HG02852 (cell line): ENCODE measurements around the gene PABPC1L.

ENCODE experiments used
- ATAC-seq: cut with Tn5 transposase; IDR thresholded peaks from one replicate; pipeline ENCODE4 v1.9.1; 2021; ENCODE audit warnings: mild to moderate bottlenecking, moderate library complexity; ENCODE audit not compliant: unreplicated experiment

Gene PABPC1L

DNA sequence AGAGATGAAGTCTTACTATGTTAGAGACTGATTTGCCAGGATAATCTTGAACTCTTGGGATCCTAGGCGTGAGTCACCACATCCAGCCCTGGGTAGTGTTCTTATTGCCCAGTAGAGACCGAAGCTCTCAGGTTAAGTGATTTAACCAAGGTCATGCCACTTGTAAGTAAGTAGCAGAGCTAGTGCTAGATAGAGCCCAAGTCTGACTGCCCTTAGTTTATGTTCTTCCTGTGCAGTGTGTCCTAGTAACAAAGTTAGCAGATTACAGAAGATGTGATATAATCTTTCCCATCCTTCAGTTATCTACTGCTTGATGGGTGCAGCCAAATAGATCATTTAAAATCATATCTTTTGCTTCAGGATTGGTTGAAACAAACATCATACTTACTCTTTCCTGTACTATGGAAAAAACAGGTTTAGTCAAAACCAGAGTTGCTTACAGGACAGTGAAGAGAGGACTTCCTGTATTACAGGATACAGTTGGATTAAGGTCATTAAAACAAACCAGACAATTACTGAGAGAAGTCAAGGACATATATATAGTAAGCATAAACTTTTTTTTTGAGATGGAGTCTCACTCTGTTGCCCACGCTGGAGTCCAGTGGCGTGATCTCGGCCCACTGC is 9.5 kb upstream of the PABPC1L start:
- ATAC-seq: no peak

DNA sequence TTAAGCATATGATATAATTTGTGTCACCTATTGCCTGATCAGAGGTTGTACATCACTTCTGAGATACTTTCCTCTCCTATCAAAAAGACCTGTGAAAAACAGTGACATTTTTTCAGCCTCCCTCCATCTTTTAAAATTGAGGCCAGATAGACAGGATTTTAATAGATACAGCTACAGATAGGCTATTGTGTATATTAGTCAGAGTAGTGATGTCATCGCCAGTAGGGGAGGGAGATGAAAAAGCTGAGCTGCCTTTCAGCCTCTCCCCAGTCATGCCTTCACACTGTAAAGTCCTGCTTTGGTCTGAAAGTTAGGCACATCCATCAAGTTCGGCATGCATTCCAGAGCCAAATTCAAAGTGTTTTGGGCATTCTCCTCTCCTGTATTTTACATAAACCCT is 7.9 kb upstream of the PABPC1L start:
- ATAC-seq: no peak

DNA sequence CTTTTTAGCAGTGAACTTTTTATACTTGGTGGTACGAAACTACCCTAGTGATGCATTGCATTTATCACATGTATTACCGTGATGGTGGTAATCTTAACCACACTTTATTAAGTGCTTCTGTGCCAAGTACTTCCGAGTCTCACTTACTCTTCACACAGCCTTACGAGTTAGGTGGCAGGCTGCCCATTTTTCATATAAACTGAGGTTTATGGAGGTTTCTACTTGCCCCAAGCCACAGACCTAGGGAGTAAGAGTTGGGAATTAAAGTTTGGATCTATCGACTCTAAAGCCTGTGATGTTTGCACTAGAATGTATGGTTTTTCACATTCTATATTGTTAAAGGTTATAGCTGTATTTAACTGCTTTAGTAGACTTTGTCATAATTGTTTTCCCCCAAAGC is 5.5 kb upstream of the PABPC1L start:
- no peak for ATAC-seq

DNA sequence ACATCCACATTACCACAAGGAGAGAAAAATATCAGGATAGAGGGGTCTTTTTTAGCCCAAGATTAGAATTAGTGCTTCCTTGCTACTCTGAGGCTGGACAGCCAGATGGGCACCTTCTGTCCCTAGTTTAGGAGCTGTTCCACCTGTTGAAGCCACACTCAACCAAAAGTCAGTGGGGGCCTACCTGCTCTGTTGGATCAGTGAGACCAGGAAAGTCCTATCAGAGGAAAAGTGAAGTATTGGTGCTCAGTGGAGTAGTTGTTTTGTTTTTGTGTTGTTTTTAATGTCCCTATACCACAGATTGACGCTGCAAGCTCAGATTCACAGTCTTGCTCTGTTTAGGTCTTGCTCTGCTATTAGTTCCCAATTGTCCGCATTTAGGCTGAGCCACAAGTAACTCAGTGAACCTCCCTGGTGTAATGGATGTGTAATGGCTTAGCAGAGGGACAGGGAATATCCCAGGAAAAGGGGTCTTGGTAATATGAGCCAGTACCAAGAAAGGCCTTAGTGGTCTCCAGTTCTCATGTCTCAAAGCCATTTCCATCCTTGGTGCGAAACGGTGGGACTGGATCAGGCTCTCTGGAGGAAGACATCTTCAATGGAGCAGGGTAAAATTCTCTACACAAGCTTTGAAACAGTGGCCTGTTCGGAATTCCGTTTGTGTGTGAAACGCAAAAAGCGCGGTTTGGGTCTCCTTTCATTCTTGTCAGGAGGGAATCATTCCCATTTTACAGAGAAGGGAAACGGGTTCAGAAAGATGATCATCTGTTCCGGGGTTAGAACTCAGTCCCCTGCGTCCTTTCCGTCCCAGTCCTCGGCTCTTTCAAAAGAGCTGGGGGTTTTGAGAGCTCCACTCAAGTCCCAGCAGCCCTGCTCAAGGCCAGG is 631 bp upstream of the PABPC1L start:
- ATAC-seq: no peak

DNA sequence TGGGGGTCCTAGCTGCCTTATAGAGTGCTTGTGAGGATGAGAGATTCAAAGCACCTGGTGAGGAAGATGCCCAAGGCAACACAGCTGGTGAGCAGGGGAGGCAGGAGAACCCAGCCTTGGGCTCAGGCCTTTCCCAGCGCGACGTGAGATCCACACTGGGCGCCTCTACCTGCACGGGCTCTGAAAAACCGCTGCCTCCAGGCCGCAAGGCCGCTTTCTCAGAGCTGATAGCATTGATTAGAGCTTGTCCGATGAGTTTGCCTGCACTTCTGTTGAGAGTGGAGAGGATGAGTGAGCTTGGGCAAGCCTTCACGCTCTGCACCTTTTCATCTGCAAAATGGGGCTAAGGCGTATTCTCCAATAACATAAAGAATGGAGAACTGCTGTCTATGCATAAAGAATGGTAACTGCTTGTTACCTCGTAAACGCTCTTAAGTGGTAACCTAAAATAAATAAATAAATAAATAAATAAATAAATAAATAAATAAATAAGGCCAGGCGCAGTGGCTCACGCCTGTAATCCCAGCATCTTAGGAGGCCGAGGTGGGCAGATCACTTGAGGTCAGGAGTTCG is 916 bp downstream of the PABPC1L start:
- ATAC-seq: no peak

DNA sequence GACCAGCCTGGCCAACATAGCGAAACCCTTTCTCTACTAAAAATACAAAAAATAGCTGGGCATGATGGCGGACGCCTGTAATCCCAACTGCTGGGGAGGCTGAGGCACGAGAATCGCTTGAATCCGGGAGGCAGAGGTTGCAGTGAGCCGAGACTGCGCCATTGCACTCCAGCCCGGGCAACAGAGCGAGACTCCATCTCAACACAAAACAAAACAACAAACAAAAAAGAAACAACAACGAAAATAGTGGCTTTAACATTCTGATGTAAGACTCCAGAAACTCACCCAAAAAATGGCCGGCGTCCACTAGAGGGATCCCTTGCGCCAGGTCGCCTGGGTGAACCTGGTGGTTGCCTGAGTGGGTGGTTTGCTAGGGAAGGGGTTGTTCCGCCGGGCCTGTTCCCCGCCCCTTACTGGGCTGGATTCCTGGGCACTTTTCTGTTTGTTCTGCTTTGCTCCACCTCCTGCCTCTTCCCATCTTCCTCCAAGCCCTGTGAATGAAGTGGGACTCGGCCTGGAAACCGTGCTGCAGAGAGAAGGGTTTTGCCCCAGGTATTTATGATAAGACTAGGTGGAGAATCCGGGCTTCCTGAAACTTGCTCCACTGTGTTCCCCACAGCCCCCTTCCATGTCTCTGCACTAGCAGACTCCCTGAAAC is 1.5 kb downstream of the PABPC1L start:
- ATAC-seq: no peak

DNA sequence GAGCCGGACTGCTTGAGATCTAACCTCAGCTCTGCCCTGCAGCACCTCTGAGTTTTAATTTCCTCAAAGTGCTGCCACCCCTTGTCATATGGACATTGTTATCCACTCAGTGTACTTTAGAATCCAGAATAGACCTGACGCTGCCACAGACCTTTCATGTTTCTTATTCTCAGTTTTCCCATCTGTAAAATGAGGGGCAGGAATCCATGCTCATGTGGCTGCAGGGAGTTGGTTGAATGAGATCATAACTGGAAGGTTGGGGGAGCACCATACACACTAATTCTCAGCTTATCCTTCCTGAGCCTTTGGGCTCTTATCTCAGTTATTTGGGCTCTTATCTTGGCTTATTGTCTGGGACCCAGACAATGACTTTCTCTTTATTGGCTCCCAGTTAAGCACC is 2.3 kb downstream of the PABPC1L start:
- ATAC-seq: no peak

DNA sequence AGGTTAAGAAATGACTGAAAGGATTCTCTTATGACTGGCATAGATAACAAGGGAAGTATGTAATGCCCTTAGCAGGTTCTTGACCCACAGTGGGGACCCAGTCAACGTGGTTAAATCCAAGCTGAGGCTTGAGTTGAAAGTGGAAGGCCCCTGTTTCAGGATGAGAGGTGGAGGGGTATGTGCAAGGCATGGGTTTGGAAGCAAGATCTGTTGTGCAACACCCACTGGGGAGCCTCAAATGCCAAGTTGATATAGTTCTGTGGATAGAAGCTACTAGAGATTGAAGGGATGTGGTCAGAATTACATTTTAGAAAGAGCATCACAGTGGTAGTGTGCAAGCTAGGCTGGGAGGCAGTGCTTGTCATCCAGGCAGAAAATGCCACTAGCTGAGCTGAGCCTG is 5.1 kb downstream of the PABPC1L start:
- no peak for ATAC-seq

DNA sequence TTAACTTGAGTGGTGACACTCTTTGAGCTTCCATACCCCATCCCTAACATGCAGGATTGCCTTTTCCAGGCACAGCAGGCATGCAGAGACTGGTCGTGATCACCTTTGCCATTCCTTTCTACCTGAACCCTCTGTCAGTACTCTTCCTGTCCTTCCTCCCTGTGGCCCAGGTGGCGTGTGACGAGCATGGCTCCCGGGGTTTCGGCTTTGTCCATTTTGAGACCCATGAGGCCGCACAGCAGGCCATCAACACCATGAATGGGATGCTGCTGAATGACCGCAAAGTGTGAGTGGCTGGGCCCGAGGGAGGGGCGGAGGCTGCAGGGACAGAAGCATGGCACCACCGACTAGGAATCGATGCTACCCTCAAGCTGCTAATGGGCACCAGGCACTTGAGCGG is 6.7 kb downstream of the PABPC1L start:
- ATAC-seq: no peak

DNA sequence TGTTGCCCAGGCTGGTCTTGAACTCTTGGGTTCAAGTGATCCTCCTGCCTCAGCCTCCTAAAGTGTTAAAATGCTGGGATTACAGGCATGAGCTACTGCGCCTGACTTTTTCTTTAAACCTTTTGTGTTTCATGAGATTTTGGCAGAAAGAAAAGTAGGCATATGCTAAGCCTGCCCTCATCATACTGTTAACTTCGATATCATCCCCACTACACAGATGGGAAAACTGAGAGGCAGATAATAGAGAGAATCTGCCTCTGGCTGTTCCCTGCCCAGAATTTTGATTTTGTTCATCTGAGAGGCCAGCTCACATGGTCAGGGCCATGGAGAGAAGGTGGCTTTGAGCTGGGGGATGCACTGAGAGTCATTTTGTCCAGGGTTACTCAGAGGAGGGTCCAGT is 7.5 kb downstream of the PABPC1L start:
- no peak for ATAC-seq

DNA sequence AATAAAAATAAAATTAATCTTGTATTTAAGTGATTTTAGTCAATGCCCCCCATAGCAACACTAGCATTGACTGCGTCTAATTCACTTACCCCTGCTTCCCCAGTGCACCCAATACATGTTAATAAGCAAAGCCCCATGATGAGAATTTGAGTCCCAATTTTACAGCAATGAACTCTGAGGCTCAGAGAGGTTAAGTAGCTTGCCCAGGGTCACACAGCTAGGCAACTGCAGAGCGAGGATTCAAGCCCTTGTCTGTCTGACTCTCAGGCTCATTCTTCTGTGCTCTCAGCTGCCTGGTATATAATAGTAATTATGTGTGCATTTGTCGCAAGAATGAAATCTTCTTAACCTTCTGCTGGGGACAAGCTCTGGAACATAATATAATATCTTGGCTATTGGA is 8.5 kb downstream of the PABPC1L start:
- no peak for ATAC-seq

DNA sequence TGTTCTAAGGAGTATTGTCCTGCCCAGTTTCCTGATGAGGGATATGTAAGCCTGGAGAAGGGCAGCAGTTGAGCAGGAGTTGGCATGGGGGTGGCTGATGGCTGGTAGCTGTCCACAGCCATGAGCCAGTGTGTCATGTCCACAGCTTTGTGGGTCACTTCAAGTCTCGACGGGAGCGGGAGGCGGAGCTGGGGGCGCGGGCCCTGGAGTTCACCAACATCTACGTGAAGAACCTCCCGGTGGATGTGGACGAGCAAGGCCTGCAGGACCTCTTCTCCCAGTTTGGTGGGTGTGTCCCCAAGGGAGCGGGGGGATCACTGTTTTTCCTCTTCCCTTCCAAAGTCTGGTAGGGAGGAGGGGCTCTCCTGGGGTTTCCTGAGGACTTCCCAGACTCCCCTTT is 8.9 kb downstream of the PABPC1L start:
- ATAC-seq: no peak

DNA sequence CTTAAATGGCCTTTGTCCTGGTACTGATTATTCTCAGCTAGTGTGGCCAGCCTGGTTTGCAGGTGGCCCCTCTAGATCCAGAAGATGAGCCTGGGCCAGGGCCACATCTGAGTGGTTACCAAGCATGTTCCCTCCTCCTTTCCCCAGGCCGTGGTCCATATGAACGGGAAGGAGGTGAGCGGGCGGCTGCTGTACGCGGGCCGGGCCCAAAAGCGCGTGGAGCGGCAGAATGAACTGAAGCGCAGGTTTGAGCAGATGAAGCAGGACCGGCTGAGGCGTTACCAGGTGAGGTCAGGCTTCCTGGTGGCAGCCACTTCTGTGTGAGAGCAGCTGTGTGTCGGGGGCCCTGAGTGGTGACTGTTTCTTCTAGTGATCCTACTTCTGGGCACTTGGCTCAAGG is 11.6 kb downstream of the PABPC1L start:
- no peak for ATAC-seq

DNA sequence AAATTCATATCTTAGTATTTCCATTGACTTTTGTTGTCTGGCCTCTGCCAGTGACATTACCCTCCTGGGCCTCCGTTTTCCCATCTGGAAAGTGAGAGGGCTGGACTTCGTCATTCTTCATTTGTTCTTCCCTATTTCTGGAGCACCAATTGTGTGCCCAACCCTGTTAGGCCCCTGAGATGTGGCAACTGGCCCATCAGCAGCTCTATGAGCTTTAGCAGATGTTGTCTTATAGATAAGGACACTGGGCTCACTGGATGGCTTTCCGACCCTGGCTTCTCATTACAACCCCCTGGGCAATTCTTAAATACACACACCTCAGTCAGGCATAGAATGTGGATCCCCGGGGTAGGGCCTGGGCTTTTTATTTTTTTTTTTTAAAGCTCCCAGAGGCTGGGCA is 14.7 kb downstream of the PABPC1L start:
- ATAC-seq: no peak

DNA sequence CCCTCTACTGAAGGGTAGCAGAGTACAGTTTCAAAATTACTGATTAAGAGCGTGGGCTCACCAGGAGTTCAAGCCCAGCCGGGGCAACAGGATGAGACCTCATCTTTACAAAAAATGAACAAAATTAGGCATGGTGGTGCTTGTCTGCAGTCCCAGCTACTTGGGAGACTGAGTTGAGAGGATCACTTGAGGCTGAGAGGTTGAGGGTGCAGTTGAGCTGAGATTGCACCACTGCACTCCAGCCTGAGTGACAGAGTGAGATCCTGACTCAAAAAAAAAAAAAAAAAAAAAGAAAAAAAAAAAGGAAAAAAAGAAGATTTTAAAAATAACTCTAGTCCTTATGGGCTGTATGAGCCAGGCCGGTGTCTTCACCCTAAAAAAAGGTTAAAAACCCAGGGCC is 18.7 kb downstream of the PABPC1L start:
- ATAC-seq: no peak

DNA sequence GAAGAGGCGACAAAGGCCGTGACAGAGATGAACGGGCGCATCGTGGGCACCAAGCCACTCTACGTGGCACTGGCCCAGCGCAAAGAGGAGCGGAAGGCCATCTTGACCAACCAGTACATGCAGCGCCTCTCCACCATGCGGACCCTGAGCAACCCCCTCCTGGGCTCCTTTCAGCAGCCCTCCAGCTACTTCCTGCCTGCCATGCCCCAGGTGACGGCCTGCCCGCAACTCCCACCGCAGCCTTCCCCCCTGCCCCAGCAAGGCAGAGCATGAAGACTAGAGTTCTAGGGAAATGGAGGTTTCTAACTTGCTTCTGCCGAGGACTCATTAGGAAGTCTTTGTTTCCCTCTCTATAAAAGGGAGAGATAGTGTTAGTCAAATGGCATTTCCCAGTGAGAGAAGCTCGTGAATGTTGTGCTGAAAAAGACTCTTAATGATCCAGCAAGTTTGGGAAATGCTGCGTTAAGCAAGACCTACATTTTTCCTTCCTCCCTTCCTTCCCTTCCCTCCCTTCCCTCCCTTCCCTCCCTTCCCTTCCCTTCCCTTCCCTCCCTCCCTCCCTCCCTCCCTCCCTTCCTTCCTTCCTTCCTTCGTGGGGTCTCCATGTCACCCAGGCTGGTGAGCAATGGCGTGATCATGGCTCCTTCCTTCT is 20.8 kb downstream of the PABPC1L start:
- no peak for ATAC-seq

DNA sequence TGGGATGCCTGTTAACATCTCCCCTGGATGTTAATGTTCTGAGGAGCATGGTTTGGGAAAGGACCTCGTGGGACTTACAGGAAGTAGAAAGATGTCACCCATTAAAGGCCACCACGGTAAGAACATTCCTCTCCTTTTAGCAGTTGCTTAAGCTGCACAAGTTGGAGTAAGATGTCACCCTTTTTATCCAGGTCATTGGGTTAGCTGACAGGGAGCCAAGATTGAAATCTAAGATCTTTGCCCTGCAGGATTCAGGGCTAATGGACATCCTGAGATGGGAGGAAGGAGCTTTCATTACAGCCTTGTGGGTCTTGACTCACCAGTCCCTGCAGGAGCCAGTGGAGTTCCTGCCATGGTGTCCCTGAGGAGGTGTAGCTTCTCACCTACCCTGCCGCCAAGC is 22.1 kb downstream of the PABPC1L start:
- no peak for ATAC-seq

DNA sequence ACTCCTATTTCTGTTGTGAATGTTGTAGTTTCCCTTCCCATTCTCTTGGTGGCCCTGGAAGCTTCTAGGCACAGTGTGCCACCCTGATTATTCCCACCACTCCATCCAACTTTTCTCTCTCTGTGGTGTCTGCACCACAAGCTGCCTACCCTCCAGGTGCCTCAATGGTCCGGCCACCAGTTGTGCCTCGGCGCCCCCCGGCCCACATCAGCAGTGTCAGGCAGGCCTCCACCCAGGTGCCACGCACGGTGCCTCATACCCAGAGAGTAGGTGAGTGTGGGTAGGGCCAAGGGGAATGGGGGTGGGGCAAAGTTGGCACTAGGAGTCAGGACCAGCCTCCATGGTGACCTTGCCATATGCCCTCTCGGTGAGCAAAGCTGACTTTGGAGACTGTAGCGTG is 23.1 kb downstream of the PABPC1L start:
- ATAC-seq: no peak

DNA sequence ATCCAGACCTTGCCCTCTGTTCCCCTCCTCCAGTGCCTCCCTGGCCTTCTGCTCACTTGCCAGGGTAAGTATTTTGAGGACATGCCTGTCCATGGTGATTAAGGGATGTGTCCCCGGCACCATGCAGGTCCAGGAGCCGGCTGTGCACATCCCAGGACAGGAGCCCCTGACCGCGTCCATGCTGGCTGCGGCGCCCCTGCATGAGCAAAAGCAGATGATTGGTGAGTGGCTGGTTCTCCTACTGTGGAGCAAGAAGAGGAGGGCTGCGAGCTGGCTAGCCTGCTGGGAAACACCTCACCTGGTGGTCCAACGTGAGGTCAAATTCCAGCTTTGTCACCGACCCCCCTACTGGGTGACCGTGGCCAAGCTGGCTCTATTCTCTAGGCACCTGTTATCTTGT is 26.6 kb downstream of the PABPC1L start:
- ATAC-seq: no peak

DNA sequence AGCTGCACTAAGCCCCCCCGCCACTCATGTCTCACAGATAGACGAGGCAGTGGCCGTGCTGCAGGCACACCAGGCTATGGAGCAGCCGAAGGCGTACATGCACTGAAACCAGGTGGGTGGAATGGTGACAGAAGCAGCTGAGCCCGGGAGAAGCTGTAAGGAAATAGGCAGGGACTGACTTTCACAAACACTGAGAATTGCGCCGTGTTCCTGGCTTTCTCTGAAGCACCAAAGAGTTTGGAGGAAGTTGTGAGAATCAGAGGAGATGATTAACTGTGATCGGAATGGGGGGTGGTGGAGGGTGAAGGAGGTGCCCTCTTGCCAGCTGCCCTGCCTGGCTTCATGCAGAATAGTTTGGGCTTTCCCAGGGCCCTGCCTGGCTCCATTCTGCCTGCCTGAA is 28.8 kb downstream of the PABPC1L start:
- no peak for ATAC-seq

DNA sequence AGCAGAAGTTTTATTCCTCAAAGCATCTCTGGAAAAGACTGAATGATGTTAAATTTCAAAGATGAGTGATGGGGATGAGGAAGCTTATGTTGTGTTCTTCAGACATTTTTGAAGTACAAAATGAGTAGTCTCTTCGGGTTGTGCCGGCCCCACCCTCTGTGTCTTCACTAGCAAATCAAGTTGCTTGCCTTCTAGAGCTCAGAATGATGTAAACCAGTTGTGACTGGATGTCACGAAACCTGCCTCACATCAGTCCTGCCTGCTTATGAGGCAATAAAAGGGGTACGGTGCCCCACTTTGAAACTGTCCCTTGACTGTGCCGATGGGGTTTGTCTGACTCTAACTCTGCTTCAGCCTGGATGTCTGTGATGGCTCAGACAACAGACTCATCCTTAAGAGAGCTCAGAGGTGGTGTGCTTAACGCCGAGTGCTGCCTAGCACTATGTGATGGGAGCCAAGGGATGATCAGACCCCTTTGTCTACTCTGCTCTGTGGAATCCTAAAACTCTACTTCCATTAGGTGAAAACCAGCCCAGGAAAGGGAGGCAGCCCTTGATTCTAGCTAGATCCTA is 31.3 kb downstream of the PABPC1L start:
- ATAC-seq: no peak
